Activated CD8-positive, alpha-beta memory T cell treated with anti-CD3 and anti-CD28 coated beads for 36 hours (primary cell): ENCODE measurements around the gene TRMT10C. TPM values are rescaled to one million over a fixed set of nuclear protein-coding genes. Genes with fewer than 3 reads are reported as not detected.
"Not testable (repeated sequence)": the region's sequence is repeated elsewhere in the genome, so short reads cannot be mapped to it uniquely, and the experiment has no call there.

ENCODE experiments used
- CTCF ChIA-PET: fragments of 350-600 bp; sonication (Branson Sonifier 250); formaldehyde crosslinking; loops from one replicate; lab custom pipeline; 2021; ENCODE audit warnings: antibody characterized with exemption; lab: Charles Lee
- POLR2A ChIA-PET: fragments of 350-600 bp; sonication (Branson Sonifier 250); formaldehyde crosslinking; loops from one replicate; lab custom pipeline; 2021; ENCODE audit warnings: antibody characterized with exemption; lab: Charles Lee
- total RNA-seq, 2 experiments: library from RNA; stranded (reverse); gene quantifications; one replicate each; pipeline ENCODE4 v1.2.3, GENCODE V29; 2021

The TRMT10C gene
- total RNA-seq, 2 experiments from 2014 or later = 72.4 to 74.6 TPM

DNA sequence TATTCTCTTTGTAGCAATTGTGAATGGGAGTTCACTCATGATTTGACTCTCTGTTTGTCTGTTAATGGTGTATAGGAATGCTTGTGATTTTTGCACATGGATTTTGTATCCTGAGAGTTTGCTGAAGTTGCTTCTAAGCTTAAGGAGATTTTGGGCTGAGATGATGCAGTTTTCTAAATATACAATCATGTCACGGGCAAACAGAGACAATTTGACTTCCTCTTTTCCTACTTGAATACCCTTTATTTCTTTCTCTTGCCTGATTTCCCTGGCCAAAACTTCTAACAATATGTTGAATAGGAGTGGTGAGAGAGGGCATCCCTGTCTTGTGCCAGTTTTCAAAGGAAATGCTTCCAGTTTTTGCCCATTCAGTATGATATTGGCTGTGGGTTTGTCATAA is 24.7 kb upstream of the TRMT10C start:
- POLR2A ChIA-PET, CTCF ChIA-PET: not testable (repeated sequence)

DNA sequence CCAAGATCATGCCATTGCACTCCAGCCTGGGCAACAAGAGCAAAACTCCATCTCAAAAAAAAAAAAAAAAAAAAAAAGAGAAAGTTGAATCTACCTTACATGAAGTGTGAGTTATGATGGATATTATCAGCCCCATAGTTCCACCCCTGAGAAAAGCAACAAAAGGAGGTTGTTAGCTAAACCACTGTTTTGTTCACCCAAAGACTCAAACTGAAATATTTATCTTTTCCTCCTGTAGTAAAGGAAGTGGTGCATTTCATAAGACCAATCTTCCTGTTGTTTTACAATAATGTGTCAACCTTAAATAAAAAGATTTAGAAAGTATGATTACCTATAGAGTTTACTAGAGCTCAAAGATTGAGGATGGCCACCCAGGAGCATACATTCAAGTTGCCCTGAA is 18.7 kb upstream of the TRMT10C start:
- POLR2A ChIA-PET = no interaction called here
- CTCF ChIA-PET = interaction anchor here (0.6 to 1.4 kb wide), 3 partner anchors 17 to 117 kb away, joined by 3 to 5 read pairs (median 3); no protein-coding TSS in a partner anchor

DNA sequence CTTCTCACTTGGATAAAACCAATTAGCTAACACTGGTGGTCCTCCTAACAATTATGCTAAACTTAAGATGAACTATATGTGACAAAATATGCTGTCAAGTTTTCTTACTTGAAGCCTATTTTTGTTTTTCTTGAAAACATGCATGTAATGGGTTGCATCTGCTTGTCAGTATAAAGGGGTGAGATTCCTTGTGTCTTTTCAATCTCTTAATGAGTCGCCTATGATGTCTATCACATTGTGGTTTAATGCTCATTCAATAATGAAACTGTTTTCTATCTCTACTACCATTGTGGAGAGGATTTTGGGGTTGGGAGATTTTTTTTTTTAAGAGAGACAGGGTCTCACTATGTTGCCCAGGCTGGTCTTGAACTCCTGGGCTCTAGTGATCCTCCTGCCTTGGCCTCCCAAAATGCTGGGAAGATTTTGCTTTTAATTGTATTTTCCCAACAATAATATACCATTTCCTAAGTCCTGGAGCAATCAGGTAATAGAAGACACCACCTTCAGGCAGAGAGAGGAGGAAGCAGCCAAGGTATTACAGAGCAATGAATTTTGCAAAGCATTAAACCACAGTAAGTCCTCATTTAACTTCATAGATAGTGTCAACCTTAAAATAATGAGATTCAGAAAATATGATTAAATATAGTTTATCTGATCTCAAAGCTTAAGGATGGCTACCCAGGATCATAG is 17.4 kb upstream of the TRMT10C start:
- ChIA-PET CTCF (interaction anchor here (0.7 to 1.6 kb wide), 3 partner anchors 14 to 152 kb away, joined by 3 to 4 read pairs (median 3); no protein-coding TSS in a partner anchor), POLR2A (no interaction called here)

DNA sequence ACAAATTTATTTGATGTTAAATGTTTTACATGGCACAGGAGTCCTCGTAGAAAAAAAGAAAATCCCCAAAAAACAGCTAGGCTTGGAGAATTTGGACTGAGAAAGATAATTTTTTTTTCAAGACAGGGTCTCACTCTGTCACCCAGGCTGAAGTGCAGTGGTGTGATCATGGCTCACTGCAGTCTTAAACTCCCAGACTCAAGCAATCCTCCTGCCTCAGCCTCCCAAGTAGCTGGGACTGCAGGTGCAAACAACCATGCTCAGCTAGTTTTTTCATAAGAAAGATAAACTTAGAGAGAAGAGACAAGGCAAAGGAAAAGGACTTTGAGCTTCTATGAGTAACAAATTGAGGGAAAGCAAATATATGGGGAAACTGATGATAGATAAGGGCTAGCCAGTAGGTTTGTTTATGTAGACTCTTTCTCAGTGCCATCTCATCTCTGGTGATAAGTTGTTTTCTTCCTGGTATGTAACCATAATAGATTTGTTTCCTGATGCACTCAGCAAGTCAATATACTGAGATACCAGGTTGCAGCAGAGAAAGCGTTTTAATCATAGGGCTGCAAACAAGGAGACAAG is 13.1 kb upstream of the TRMT10C start:
- ChIA-PET CTCF (no interaction called here), POLR2A (no interaction called here)

DNA sequence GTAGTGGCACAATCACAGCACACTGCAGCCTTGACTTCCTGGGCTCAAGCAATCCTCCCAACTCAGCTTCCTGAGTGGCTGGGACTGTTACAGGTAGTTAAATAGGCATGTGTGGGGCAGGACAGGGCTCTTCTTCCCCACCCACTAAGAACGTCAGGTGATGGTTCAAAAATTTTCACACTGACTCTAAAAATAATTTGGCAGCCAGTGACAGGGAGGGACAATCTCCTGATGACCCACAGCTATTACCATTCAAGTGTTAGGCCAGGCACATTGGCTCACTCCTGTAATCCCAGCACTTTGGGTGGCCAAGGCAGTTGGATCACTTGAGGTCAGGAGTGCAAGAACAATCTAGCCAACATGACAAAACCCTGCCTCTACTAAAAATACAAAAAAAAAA is 12.2 kb upstream of the TRMT10C start:
- ChIA-PET POLR2A (interaction anchor here (0.7 kb wide), 1 partner anchor 92 kb away, joined by 11 read pairs; no protein-coding TSS in a partner anchor), CTCF (no interaction called here)

DNA sequence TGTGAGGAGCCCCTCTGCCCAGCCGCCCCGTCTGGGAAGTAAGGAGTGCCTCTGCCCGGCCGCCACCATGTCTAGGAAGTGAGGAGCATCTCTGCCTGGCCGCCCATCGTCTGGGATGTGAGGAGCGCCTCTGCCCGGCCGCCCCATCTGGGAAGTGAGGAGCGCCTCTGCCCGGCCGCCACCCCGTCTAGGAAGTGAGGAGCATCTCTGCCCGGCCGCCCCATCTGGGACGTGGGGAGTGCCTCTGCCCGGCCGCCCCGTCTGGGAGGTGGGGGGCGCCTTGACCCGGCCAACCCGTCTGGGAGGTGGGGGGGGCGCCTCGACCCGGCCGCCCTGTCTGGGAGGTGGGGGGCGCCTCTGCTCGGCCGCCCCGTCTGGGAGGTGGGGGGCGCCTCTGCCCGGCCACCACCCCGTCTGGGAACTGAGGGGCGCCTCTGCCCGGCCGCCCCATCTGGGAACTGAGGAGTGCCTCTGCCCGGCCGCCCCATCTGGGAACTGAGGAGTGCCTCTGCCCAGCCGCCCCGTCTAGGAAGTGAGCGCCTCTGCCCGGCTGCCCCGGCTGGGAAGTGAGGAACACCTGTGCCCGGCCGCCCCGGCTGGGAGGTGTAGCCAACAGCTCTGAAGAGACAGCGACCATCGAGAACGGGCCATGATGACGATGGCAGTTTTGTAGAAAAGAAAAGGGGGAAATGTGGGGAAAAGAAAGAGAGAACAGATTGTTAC is 10.1 kb upstream of the TRMT10C start:
- POLR2A ChIA-PET, CTCF ChIA-PET: not testable (repeated sequence)

DNA sequence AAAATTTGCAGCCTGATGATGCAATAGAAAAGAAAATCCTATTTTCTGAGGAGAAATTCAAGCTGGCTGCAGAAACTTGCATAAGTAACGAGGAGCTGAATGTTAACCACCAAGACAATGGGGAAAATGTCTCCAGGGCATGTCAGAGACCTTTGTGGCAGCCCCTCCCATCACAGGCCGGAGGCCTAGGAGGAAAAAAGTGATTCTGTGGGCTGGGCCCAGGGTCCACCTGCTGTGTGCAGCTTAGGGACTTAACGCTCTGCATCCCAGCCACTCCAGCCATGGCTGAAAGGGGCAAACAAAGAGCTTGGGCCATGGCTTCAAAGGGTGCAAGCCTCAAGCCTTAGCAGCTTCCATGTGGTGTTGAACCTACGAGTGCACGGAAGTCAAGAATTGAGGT is 8.3 kb upstream of the TRMT10C start:
- POLR2A ChIA-PET, CTCF ChIA-PET: not testable (repeated sequence)

DNA sequence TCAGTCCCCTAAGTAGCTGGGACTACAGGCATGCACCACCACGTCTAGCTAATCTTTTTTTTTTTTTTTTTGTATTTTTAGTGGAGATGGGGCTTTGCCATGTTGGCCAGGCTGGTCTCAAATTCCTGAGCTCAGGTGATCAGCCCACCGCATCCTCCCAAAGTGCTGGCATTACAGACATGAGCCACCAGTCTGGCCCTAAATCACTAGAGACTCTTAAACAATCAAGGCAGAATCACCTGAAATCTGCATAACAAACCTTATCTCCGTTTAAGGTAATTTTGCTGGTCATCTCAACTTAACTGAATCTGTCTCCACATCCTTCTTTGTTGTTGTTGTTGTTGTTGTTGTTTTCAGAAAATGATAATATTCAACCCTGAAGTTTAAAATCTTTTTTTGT is 5.6 kb upstream of the TRMT10C start:
- POLR2A ChIA-PET = no interaction called here
- CTCF ChIA-PET = no interaction called here

DNA sequence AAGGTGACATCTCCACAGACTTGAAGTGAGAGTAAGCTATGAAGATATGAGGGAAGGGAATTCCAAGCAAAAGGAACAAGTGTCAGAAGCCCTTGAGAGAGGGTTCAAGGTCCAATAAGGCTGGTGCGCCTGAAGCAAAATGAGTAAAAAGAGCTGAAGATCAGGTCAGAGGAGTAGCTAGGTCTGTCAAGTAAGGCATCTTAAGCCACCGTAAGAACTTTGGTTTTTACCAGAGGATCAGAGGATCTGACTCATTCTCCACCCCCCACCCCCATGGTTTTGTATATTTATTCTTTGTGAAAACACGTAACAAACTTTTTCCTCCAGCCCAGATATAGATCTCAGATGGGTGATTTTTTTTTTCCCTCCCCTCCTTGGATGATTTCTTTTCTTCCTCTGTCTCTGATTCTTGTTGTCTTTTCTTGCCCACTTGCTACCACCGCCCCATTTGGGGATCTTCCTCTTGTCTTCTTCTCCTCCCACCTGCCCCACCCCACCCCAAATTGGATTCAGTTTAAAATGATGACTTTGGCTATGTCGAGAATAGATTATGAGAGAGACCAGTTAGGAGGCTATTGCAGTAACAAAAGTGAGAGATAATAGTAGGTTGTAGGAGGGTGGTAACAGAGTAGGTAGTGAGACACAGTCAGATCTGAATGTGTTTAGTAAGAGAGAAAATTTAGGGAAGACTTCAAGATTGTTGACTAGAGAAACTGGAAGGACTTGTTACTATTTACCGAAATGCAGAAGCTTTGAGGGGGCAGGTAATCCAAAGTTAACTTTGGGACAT is 6.1 kb downstream of the TRMT10C start:
- POLR2A ChIA-PET = interaction anchor here (0.9 kb wide), 1 partner anchor 213 kb away, joined by 3 read pairs; no protein-coding TSS in a partner anchor
- CTCF ChIA-PET = interaction anchor here (1.6 kb wide), 1 partner anchor 49 kb away, joined by 5 read pairs; no protein-coding TSS in a partner anchor

DNA sequence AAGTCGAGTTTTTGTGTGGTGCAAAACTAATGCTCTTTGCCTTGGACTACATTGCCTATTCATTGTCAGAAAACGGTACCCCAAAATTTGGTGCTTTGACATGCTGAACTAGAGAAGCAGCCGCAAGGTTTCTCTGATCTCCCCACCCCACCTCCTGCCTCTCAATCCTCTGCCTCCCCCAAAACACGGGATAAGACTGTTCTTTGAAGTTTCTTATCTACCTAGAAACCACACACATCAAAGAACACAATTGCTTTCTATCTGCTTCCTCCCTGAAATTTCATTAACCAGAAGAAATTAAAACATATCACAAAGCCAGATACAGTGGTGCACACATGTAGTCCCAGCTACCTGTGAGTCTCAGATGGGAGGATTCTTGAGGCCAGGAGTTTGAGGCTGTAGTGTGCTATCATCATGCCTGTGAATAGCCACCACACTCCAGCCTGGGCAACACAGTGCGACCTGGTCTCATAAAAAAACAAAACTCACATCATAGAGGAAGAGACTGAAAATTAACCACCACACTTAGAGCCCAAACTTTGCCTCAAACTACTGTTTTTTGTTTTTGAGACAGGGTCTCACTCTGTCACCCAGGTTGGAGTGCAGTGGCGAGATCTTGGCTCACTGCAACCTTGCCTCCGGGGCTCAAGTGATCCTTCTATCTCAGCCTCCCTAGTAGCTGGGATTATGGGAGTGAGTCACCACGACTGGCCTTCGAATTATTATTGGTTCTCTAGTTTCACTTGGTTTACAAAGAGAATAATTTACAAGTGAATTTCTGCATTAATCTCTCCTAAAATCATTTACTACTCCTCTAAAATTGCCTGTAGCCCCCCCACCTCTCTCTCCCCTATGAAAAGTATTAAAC is 9.6 kb downstream of the TRMT10C start:
- ChIA-PET CTCF (interaction anchor here (0.7 kb wide), 1 partner anchor 145 kb away, joined by 3 read pairs; no protein-coding TSS in a partner anchor), POLR2A (no interaction called here)

DNA sequence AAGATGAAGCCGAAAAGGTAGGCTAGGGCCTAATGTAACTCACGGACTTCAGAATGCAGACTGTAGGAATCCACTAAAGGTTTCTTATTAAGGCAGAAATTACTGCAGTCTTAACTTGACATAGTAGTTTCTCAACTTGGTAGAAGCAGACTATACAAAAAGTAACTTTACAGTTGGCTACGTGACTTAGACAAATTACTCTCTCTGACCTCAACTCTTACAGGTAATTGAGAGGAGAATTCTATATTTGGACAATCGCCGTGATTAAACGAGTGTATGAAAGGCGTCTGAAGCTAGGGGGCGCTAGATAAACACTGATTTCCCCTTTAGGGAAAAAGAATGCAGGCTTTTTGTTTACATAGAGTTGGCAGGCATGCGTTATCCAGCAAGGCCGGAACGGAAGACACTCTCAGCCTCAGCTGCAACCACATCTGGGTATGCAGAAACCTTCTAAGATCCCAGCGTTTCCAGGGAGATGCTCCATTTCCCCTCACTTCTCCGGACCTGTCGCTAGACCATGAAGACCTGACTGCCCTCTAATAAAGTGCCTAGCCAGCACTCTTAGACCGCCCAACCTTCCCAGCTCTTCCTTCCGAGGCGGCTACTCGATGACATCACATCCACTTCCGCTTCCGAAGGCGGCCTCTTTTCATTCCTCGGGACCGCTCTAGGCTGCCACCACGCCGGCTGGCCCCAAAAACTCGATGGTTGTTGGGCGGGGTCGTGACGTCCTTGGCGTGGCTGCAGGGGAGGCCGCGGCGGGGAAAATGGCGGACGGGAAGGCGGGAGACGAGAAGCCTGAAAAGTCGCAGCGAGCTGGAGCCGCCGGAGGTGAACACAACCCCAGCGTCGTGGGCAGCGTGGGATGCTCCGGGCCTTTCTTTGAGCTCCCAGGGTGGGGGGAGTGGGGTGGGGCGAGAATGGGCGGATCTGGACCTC is 12.1 kb downstream of the TRMT10C start, which contains the start of gene PCNP:
Gene PCNP (plus strand): TSS at position 732 of the 939 bp plus-strand sequence. CDS start 36 bp downstream, at position 768.
- ChIA-PET POLR2A (interaction anchor here (0.6 to 3.4 kb wide), 11 partner anchors 12 to 863 kb away, joined by 3 to 35 read pairs (median 4); partner anchors contain the start of genes NFKBIZ, RPL24, TRMT10C and ZBTB11), CTCF (interaction anchor here (0.6 to 2.7 kb wide), 10 partner anchors 10 to 364 kb away, joined by 3 to 10 read pairs (median 4); partner anchors contain the start of genes SENP7 and TRMT10C)

DNA sequence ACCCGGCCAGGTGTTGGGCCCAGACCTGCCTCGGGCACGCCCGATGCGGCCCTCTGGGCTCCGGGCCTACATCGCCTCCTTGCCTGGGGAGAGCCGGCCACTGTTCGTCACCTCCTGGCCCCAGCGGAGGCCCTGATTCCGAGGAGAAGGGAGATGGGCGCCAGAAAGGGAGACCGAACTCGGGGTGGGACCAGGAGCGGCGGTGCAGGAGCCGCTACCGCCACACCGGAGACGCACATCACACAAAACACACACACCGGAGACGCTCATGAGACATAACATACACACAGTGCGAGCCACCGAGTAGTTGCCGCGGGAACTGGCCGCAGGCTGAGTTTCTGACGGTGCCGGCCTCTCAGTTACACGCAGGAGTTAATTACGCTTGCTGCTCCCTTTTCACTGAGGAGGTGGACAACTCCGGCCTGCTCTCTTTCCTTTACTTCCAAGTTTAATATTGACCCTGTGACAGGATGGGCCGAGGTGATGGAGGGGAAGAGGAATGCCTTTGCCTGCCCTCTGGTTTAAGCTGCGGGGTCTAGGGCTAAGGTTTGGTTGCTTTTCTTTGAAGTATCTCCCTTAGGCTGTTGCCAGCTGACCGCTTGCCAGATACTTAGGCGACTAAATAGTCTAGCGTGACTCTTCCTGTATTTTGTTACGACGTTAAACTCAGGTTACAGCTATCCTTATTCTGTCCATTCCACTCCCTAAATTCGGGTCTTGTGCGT is 12.9 kb downstream of the TRMT10C start:
- CTCF ChIA-PET = interaction anchor here (0.6 to 2.7 kb wide), 9 partner anchors 11 to 365 kb away, joined by 3 to 10 read pairs (median 4); partner anchors contain the start of genes SENP7 and TRMT10C

DNA sequence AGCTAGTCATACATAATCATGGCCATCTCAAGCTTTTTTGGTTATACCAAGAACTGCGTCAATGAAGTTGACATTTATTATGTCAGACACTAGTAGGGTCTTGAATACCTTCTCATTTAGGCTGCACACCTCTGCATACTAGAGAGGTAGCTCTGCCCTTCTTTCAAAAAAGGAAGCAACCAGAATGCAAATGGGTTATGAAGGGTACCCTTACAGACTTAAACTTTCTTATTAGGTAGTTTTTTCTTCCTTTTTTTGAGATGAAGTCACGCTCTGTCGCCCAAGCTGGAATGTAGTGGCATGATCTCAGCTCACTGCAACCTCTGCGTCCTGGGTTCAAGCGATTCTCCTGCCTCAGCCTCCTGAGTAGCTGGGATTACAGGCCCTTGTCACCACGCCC is 15.6 kb downstream of the TRMT10C start:
- ChIA-PET CTCF (no interaction called here), POLR2A (no interaction called here)

More for the DNA sequence above, 12.9 kb downstream of the TRMT10C start:
- POLR2A ChIA-PET = interaction anchor here (0.6 to 3.4 kb wide), 8 partner anchors 13 to 864 kb away, joined by 3 to 35 read pairs (median 4); partner anchors contain the start of genes RPL24, TRMT10C and ZBTB11

DNA sequence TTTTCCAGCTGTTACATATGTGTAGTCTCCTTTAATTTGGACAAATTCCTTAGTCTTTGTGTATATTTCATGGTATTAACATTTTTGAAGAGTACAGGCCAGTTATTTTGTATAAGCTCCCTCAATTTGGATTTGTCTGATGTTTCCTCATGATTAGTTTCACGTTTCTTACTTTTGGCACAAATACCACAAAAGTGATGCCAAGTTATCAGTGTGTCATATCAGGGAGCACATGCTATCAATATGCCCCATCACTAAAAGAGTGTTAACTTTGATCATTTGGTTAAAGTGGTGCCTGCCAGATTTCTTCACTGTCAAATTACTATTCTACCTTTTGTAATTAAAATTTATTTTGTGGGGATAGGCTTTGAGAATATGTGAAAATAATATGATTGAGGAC is 26.9 kb downstream of the TRMT10C start:
- POLR2A ChIA-PET = interaction anchor here (0.7 kb wide), 1 partner anchor 246 kb away, joined by 3 read pairs; no protein-coding TSS in a partner anchor
- CTCF ChIA-PET = no interaction called here

DNA sequence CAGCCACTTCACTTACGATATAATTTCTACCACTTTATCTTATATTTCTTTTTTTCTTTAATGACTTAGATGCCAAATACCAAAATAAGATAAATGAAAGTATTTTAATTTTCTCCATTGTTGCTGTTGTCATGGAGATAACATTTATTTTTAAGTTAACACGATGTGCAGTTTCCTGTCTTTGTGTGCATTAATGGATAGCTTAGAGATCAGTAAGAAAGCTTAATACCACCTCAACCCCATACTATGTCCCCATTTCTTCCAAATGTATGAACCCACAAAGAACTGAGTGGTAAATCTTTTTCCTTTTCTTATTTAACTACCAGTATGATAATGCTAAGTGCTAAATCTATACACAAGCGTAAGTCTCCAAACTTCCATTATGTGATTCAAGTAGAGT is 29.4 kb downstream of the TRMT10C start:
- ChIA-PET POLR2A (interaction anchor here (0.6 kb wide), 1 partner anchor 10 kb away, joined by 4 read pairs; no protein-coding TSS in a partner anchor), CTCF (no interaction called here)

DNA sequence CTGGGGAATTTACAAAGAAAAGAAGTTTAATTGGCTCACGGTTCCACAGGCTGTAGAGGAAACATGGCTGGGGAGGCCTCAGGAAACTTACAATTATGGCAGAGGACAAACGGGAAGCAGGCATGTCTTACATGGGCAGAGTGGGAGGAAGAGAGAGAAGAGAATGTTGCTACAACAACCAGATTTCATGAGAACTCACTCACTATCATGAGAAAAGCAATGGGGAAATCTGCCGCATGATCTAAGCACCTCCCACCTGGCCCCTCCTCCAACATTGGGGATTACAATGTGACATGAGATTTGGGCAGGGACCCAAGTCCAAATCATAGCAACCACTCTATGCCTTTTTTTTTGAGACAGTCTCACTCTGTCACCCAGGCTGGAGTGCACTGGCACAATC is 41.1 kb downstream of the TRMT10C start:
- ChIA-PET POLR2A (no interaction called here), CTCF (no interaction called here)
